IMR-90 (cell line): Measurements from ENCODE around the gene ADGRL3.

Experiments
- BHLHE40 ChIP-seq: fragments of 150-350 bp; IDR thresholded peaks from 2 replicates; pipeline ENCODE4 v1.6.1; 2016; ENCODE audit warnings: mild to moderate bottlenecking, low read depth, low read length
- CHD1 ChIP-seq: IDR thresholded peaks from 2 replicates; pipeline ENCODE4 v1.6.1; 2012; ENCODE audit warnings: low read depth, low read length, improper control_type of control experiment
- CTCF ChIP-seq: conservative IDR thresholded peaks from 2 replicates; pipeline ENCODE4 v1.5.1; 2012; ENCODE audit warnings: mild to moderate bottlenecking, low read depth, low read length, improper control_type of control experiment
- FOS ChIP-seq: fragments of 150-350 bp; IDR thresholded peaks from 2 replicates; pipeline ENCODE4 v1.6.1; 2016; ENCODE audit warnings: low read depth, low read length
- MAFK ChIP-seq: IDR thresholded peaks from 2 replicates; pipeline ENCODE4 v1.6.1; 2012; ENCODE audit warnings: low read depth, low read length, improper control_type of control experiment
- MAZ ChIP-seq: IDR thresholded peaks from 2 replicates; pipeline ENCODE4 v1.6.1; 2012; ENCODE audit warnings: low read depth, mild to moderate bottlenecking, low read length, improper control_type of control experiment, moderate library complexity, borderline replicate concordance
- MXI1 ChIP-seq: IDR thresholded peaks from 2 replicates; pipeline ENCODE4 v1.6.1; 2012; ENCODE audit warnings: low read depth, mild to moderate bottlenecking, low read length, moderate library complexity, borderline replicate concordance
- POLR2A ChIP-seq: IDR thresholded peaks from 2 replicates; pipeline ENCODE4 v1.6.1; 2012; ENCODE audit warnings: mild to moderate bottlenecking, low read depth, low read length
- RAD21 ChIP-seq: IDR thresholded peaks from 2 replicates; pipeline ENCODE4 v1.6.1; 2012; ENCODE audit warnings: low read length, improper control_type of control experiment
- RCOR1 ChIP-seq: IDR thresholded peaks from 2 replicates; pipeline ENCODE4 v1.6.1; 2012; ENCODE audit warnings: mild to moderate bottlenecking, low read length, improper control_type of control experiment; ENCODE audit not compliant: insufficient replicate concordance
- RFX5 ChIP-seq: IDR thresholded peaks from 2 replicates; pipeline ENCODE4 v1.8.0; 2012; ENCODE audit warnings: low read depth, mild to moderate bottlenecking, low read length, moderate library complexity
- SMC3 ChIP-seq: fragments of 150-350 bp; IDR thresholded peaks from 2 replicates; pipeline ENCODE4 v1.6.1; 2016; ENCODE audit warnings: low read depth, mild to moderate bottlenecking, antibody characterized with exemption, low read length, moderate library complexity
- TF ChIP-seq, protein P1 (sequence below): fragments of 150-350 bp; IDR thresholded peaks from 2 replicates; pipeline ENCODE4 v1.6.1; 2017; ENCODE audit warnings: mild to moderate bottlenecking, antibody characterized with exemption, low read length, low read depth
- TF ChIP-seq, protein P2 (sequence below): fragments of 150-350 bp; IDR thresholded peaks from 2 replicates; pipeline ENCODE4 v1.6.1; 2016; ENCODE audit warnings: low read depth, mild to moderate bottlenecking, low read length, moderate library complexity, borderline replicate concordance

DNA sequence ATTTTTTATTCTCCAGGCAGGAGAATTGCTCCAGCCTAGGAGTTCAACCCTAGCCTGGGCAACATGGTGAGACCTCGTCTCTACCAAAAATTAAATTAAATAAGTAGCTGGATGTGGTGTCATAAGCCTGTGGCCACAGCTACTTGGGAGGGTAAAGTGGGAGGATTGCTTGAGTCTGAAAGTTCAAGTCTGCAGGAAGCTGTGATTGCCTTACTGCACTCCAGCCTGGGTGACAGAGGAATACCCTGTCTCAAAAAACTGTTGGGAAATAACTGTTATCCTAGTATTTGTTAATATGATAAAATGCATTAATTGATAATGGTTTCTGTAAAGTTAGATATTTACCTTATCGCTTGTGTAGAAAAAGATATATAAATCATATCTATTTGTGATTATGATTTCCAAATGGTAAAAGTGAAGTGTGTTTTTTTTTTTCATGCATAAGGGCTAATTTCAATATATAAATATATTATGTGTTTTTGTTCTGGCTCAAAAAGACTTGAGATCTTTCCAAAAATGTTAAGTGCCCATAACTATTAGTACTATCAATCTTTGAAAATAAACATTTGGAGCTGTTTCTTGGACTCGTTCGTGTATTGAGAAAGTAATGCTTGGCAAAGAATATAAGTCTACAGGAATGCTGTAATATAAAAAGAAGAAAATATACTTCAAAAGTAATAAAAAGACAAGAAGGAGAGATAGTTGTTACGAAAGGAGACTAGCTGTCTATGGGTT lies 396.6 kb downstream of the ADGRL3 start:
- TF ChIP-seq MAZ (no peak), CTCF (no peak), MXI1 (no peak), BHLHE40 (no peak), MAFK (no peak), POLR2A (no peak), FOS (no peak), SMC3 (no peak), RCOR1 (no peak), RFX5 (no peak), RAD21 (no peak), CHD1 (no peak)
- TF ChIP-seq, protein P1, sequence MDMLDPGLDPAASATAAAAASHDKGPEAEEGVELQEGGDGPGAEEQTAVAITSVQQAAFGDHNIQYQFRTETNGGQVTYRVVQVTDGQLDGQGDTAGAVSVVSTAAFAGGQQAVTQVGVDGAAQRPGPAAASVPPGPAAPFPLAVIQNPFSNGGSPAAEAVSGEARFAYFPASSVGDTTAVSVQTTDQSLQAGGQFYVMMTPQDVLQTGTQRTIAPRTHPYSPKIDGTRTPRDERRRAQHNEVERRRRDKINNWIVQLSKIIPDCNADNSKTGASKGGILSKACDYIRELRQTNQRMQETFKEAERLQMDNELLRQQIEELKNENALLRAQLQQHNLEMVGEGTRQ: no peak
- TF ChIP-seq, protein P2, sequence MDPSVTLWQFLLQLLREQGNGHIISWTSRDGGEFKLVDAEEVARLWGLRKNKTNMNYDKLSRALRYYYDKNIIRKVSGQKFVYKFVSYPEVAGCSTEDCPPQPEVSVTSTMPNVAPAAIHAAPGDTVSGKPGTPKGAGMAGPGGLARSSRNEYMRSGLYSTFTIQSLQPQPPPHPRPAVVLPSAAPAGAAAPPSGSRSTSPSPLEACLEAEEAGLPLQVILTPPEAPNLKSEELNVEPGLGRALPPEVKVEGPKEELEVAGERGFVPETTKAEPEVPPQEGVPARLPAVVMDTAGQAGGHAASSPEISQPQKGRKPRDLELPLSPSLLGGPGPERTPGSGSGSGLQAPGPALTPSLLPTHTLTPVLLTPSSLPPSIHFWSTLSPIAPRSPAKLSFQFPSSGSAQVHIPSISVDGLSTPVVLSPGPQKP: no peak
